Endothelial cell of umbilical vein (primary cell): Measurements from ENCODE around the gene ZKSCAN1. TPM values are rescaled to one million over a fixed set of nuclear protein-coding genes. Genes with fewer than 3 reads are reported as not detected.

Experiments used
- BruUV-seq: library from RNA; stranded (reverse); fragments of 400-500 nt; replicated peaks from 2 replicates; lab custom pipeline; 2021; lab: Mats Ljungman, UMichigan
- CTCF ChIA-PET: fragments of 300-600, 350-600 bp; sonication (Branson Sonifier 250); formaldehyde crosslinking; loops from one replicate; lab custom pipeline; 2021; ENCODE audit warnings: antibody characterized with exemption, inconsistent platforms; lab: Charles Lee
- POLR2A ChIA-PET: fragments of 300-600, 350-600 bp; sonication (Branson Sonifier 250); formaldehyde crosslinking; loops from one replicate; lab custom pipeline; 2021; ENCODE audit warnings: antibody characterized with exemption, inconsistent platforms; lab: Charles Lee
- DNase-seq: peaks from one replicate; pipeline ENCODE4 v3.0.0-alpha.2; 2011; ENCODE audit warnings: low read depth, low spot score
- FAIRE-seq: peaks from 2 replicates; lab custom pipeline; 2011; peaks lifted over from hg19 to GRCh38; lab: Jason Lieb, UNC
- H2AFZ ChIP-seq: 2 replicates; pipeline ENCODE4 v1.6.0; 2012; ENCODE audit warnings: low read depth, low read length, control low read depth, inconsistent platforms
- H3K27ac ChIP-seq: 2 replicates; pipeline ENCODE4 v1.5.1; 2011; ENCODE audit warnings: low read depth, mild to moderate bottlenecking, control low read depth, low read length, moderate library complexity; ENCODE audit not compliant: insufficient read depth
- H3K27me3 ChIP-seq, 2 experiments: 2 replicates each; pipeline versions ENCODE4 v1.6.0 to v1.6.1; 2011; ENCODE audit warnings: low read length in 2 of 2, mixed read lengths in 1 of 2; ENCODE audit not compliant: control insufficient read depth in 2 of 2, insufficient read depth in 2 of 2
- H3K36me3 ChIP-seq, 2 experiments: 2 replicates in 1 of 2; 3 replicates in 1 of 2; pipeline ENCODE4 v1.5.1; 2011; ENCODE audit warnings: low read length in 2 of 2, mild to moderate bottlenecking in 1 of 2, moderate library complexity in 1 of 2; ENCODE audit not compliant: control insufficient read depth in 2 of 2, insufficient read depth in 2 of 2; ENCODE audit errors: extremely low read depth in 1 of 2
- H3K4me1 ChIP-seq: 3 replicates; pipeline ENCODE4 v1.5.1; 2011; ENCODE audit warnings: mild to moderate bottlenecking, low read length; ENCODE audit not compliant: control insufficient read depth, insufficient read depth; ENCODE audit errors: extremely low read depth
- H3K4me2 ChIP-seq: 2 replicates; pipeline ENCODE4 v1.6.1; 2011; ENCODE audit warnings: low read length, control low read depth, mixed read lengths; ENCODE audit not compliant: insufficient read depth
- H3K4me3 ChIP-seq, 3 experiments: fragments of 200-600 bp in 1 of 3; sonication (generic), shearing (Covaris generic) in 1 of 3; replicated peaks in 1 of 3; 2 replicates each; pipeline ENCODE4 v1.5.1; 2011 to 2016; ENCODE audit warnings: control low read depth in 3 of 3, low read length in 3 of 3, mild to moderate bottlenecking in 2 of 3, inconsistent platforms in 1 of 3, low read depth in 1 of 3, moderate library complexity in 1 of 3; ENCODE audit not compliant: insufficient read depth in 1 of 3
- H3K79me2 ChIP-seq: 2 replicates; pipeline ENCODE4 v1.6.0; 2012; ENCODE audit warnings: low read length, inconsistent platforms; ENCODE audit not compliant: control insufficient read depth, insufficient read depth
- H3K9ac ChIP-seq: replicated peaks from 2 replicates; pipeline ENCODE3; 2011; ENCODE audit warnings: low read length, control low read depth; ENCODE audit not compliant: insufficient read depth; ENCODE audit errors: extremely low read depth
- H3K9me1 ChIP-seq: replicated peaks from 3 replicates; pipeline ENCODE4 v1.6.0; 2011; ENCODE audit warnings: mild to moderate bottlenecking, low read length; ENCODE audit not compliant: control insufficient read depth, insufficient read depth; ENCODE audit errors: extremely low read depth
- H3K9me3 ChIP-seq: replicated peaks from 2 replicates; pipeline ENCODE4 v1.5.1; 2012; ENCODE audit warnings: low read length, inconsistent platforms; ENCODE audit not compliant: control insufficient read depth, insufficient read depth
- H4K20me1 ChIP-seq: replicated peaks from 2 replicates; pipeline ENCODE3; 2011; ENCODE audit warnings: mild to moderate bottlenecking, low read length; ENCODE audit not compliant: control insufficient read depth, insufficient read depth; ENCODE audit errors: extremely low read depth
- CTCF ChIP-seq, 2 donors: IDR thresholded peaks; 1 replicate in 1 of 2; 2 replicates in 1 of 2; pipeline ENCODE4 v1.5.1; 2011; ENCODE audit warnings: low read length in 2 of 2, mild to moderate bottlenecking in 2 of 2, moderate library complexity in 2 of 2, control low read depth in 1 of 2, inconsistent platforms in 1 of 2, low read depth in 1 of 2; ENCODE audit not compliant: insufficient read depth in 1 of 2; ENCODE audit errors: extremely low read depth in 1 of 2
- EZH2 ChIP-seq: IDR thresholded peaks from 2 replicates; pipeline ENCODE4 v1.6.1; 2012; ENCODE audit warnings: borderline replicate concordance, low read depth, mild to moderate bottlenecking, moderate library complexity, low read length, inconsistent platforms; ENCODE audit not compliant: severe bottlenecking
- FOS ChIP-seq: IDR thresholded peaks from 2 replicates; pipeline ENCODE4 v1.6.1; 2011; ENCODE audit warnings: mild to moderate bottlenecking, low read length, moderate library complexity, borderline replicate concordance; ENCODE audit not compliant: insufficient read depth
- GATA2 ChIP-seq: IDR thresholded peaks from 2 replicates; pipeline ENCODE4 v1.7.0; 2011; ENCODE audit warnings: low read depth, mild to moderate bottlenecking, moderate library complexity, mixed read lengths, low read length; ENCODE audit not compliant: insufficient read length, insufficient read depth
- JUN ChIP-seq: IDR thresholded peaks from 2 replicates; pipeline ENCODE4 v1.6.1; 2011; ENCODE audit warnings: borderline replicate concordance, low read depth; ENCODE audit not compliant: insufficient read length, insufficient read depth
- MAX ChIP-seq: IDR thresholded peaks from 2 replicates; pipeline ENCODE4 v1.6.1; 2011; ENCODE audit not compliant: insufficient read depth, insufficient read length
- MYC ChIP-seq: IDR thresholded peaks from one replicate; pipeline ENCODE4 v1.6.1; 2011; ENCODE audit warnings: mild to moderate bottlenecking, low read depth, low read length
- POLR2A ChIP-seq: IDR thresholded peaks from 2 replicates; pipeline ENCODE4 v1.6.1; 2012; ENCODE audit warnings: low read depth, mild to moderate bottlenecking, control low read depth, low read length
- POLR2AphosphoS5 ChIP-seq: IDR thresholded peaks from 2 replicates; pipeline ENCODE4 v1.6.1; 2012; ENCODE audit warnings: low read depth, mild to moderate bottlenecking, control low read depth, low read length, moderate library complexity; ENCODE audit not compliant: insufficient read depth
- dilution Hi-C: fragments of 300-500 bp; cut with MboI; formaldehyde crosslinking; loops from one replicate; pipeline ENCODE4 v1.15.0; 2019; ENCODE audit warnings: low sequenced_read_pairs; ENCODE audit not compliant: extremely low pct_ligation_motif_present
- intact Hi-C: fragments of 100-400 bp; cut with micrococcal nuclease; formaldehyde crosslinking; loops from one replicate; pipeline ENCODE4 v1.10.0; 2022
- polyA plus RNA-seq, 4 experiments: library from polyadenylated mRNA; depleted of rRNA in 3 of 4; stranded (reverse) in 3 of 4; unstranded in 1 of 4; fragments of >200 nt; gene quantifications; 2 replicates each; pipeline versions ENCODE4 v1.2.1 to v1.2.3, GENCODE V29; 2011 to 2012; ENCODE audit warnings: missing spikeins in 1 of 4
- total RNA-seq: library from RNA; stranded (reverse); gene quantifications from 2 replicates; pipeline ENCODE4 v1.2.3, GENCODE V29; 2021

Gene ZKSCAN1
- total and polyA plus RNA-seq, 2 donors (not counting 3 experiments of a cell fraction or from before 2014, with no cell fraction given): 12.3 to 57.8 TPM

DNA sequence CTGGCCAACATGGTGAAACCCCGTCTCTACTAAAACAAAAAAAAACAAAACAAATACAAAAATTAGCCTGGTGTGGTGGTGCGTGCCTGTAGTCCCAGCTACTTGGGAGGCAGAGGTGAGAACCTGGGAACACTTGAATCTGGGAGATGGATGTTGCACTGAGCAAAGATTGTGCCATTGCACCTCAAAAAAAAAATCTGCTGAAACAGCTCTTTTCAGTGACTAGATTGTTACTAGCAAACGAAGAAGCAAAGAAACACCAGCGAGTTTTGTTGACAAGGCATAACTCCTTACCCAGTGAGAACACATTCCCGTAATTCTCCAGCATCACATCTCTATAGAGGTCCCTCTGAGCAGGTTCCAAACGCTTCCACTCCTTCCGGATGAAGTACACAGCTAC, 59.4 kb downstream of the ZKSCAN1 start:
- no peak overlapping the region for H3K9ac ChIP-seq
- BruUV-seq: no TSS peak
- no peaks in the 10 kb centered on the region for H3K27me3 ChIP-seq
- no peak overlapping the region for H3K4me2 ChIP-seq
- FAIRE-seq (no peak), DNase-seq (no peak)
- TF ChIP-seq MAX (no peak), POLR2A (no peak), FOS (no peak), MYC (no peak), EZH2 (no peak), CTCF (IDR thresholded peaks at IDR 0.05; ENCODE audit: extremely low read depth in 1 of 2, insufficient read depth in 1 of 2, low read depth in 1 of 2, low read length in 2 of 2) (no peak), POLR2AphosphoS5 (no peak), JUN (no peak), GATA2 (no peak)
- CTCF ChIA-PET: interaction anchor here (1.6 to 2.4 kb wide), 2 partner anchors 11 to 81 kb away, joined by 4 to 8 read pairs; no protein-coding TSS in a partner anchor
- H3K9me1 ChIP-seq: no peaks in the 10 kb centered on the region
- H2AFZ ChIP-seq: no peak overlapping the region
- peaks cover 47 to 66% of the 10 kb centered on the region in 2 experiments for H3K36me3 ChIP-seq
- peaks cover under 1% of the 10 kb centered on the region for H3K4me1 ChIP-seq
- POLR2A ChIA-PET: no interaction called here
- H3K27ac ChIP-seq: no peak overlapping the region
- H3K79me2 ChIP-seq: peaks cover 26% of the 10 kb centered on the region
- no peaks in the 10 kb centered on the region for H4K20me1 ChIP-seq
- intact Hi-C loops (no loop called here), dilution Hi-C loops (no loop called here)
- H3K4me3 ChIP-seq: no peak overlapping the region
- peaks cover 26% of the 10 kb centered on the region for H3K9me3 ChIP-seq
